SK-N-SH treated with all-trans-retinoic acid at 6 μM for 48 hours (cell line): Measurements from ENCODE around the gene RNFT2.

Experiments used
- ATAC-seq: fragments of 200-7000 bp; cut with Tn5 transposase; 3 replicates; pipeline ENCODE4 v1.9.1; 2020; ENCODE audit warnings: mild to moderate bottlenecking, moderate library complexity
- ARNTL ChIP-seq: fragments of 450-650 bp; formaldehyde crosslinking; IDR thresholded peaks from 2 replicates; pipeline ENCODE4 v1.5.0; 2020; ENCODE audit warnings: low read depth, mild to moderate bottlenecking, moderate library complexity, borderline replicate concordance
- BACH2 ChIP-seq: fragments of 250-450 bp; sonication (Bioruptor Pico); IDR thresholded peaks from 2 replicates; pipeline ENCODE4 v1.9.0; 2021; ENCODE audit warnings: mild to moderate bottlenecking, borderline replicate concordance
- CREB5 ChIP-seq: fragments of 250-450 bp; sonication (Bioruptor Pico); IDR thresholded peaks from 2 replicates; pipeline ENCODE4 v1.5.1; 2020; ENCODE audit warnings: low read depth, mild to moderate bottlenecking, moderate library complexity
- CSDC2 ChIP-seq: fragments of 250-450 bp; sonication (Bioruptor Pico); IDR thresholded peaks from 2 replicates; pipeline ENCODE4 v1.5.0; 2020; ENCODE audit warnings: mild to moderate bottlenecking, moderate library complexity
- CSRNP3 ChIP-seq: fragments of 250-450 bp; sonication (Bioruptor Pico); IDR thresholded peaks from 2 replicates; pipeline ENCODE4 v1.5.1; 2021; ENCODE audit warnings: mild to moderate bottlenecking, moderate library complexity
- ESRRG ChIP-seq: fragments of 250-450 bp; sonication (Bioruptor Pico); IDR thresholded peaks from 2 replicates; pipeline ENCODE4 v1.6.1; 2021; ENCODE audit warnings: mild to moderate bottlenecking
- GLIS3 ChIP-seq: fragments of 250-450 bp; sonication (Bioruptor Pico); IDR thresholded peaks from 2 replicates; pipeline ENCODE4 v1.5.0; 2020; ENCODE audit warnings: mild to moderate bottlenecking, moderate library complexity
- ISL1 ChIP-seq: fragments of 250-450 bp; sonication (Bioruptor Pico); IDR thresholded peaks from 2 replicates; pipeline ENCODE4 v2.1.2; 2022; ENCODE audit warnings: mild to moderate bottlenecking, moderate library complexity
- OSR1 ChIP-seq: fragments of 250-450 bp; sonication (Bioruptor Pico); IDR thresholded peaks from 2 replicates; pipeline ENCODE4 v1.8.0; 2022; ENCODE audit warnings: moderate library complexity, mild to moderate bottlenecking, inconsistent platforms
- POU6F1 ChIP-seq: fragments of 250-450 bp; sonication (Bioruptor Pico); IDR thresholded peaks from 2 replicates; pipeline ENCODE4 v1.8.0; 2021; ENCODE audit warnings: low read depth, mild to moderate bottlenecking, moderate library complexity, borderline replicate concordance
- PPARA ChIP-seq: fragments of 250-450 bp; sonication (Bioruptor Pico); IDR thresholded peaks from 2 replicates; pipeline ENCODE4 v1.5.0; 2020; ENCODE audit warnings: mild to moderate bottlenecking, borderline replicate concordance
- RARB ChIP-seq: fragments of 250-450 bp; sonication (Bioruptor Pico); IDR thresholded peaks from 2 replicates; pipeline ENCODE4 v1.8.0; 2021; ENCODE audit warnings: mild to moderate bottlenecking, moderate library complexity
- SNAI2 ChIP-seq: fragments of 250-450 bp; sonication (Bioruptor Pico); IDR thresholded peaks from 2 replicates; pipeline ENCODE4 v1.5.0; 2020; ENCODE audit warnings: mild to moderate bottlenecking, moderate library complexity
- TCF4 ChIP-seq: fragments of 250-450 bp; sonication (Bioruptor Pico); IDR thresholded peaks from 2 replicates; pipeline ENCODE4 v1.8.0; 2021; ENCODE audit warnings: mild to moderate bottlenecking, moderate library complexity, borderline replicate concordance
- ZC3H10 ChIP-seq: fragments of 250-450 bp; sonication (Bioruptor Pico); IDR thresholded peaks from 2 replicates; pipeline ENCODE4 v1.5.1; 2021; ENCODE audit warnings: mild to moderate bottlenecking, moderate library complexity
- ZFP3 ChIP-seq: fragments of 250-450 bp; sonication (Bioruptor Pico); IDR thresholded peaks from 2 replicates; pipeline ENCODE4 v1.5.0; 2020; ENCODE audit warnings: mild to moderate bottlenecking, moderate library complexity
- ZFP30 ChIP-seq: fragments of 450-650 bp; formaldehyde crosslinking; IDR thresholded peaks from 2 replicates; pipeline ENCODE4 v1.5.0; 2022; ENCODE audit warnings: mild to moderate bottlenecking, moderate library complexity
- ZNF565 ChIP-seq: fragments of 450-650 bp; formaldehyde crosslinking; conservative IDR thresholded peaks from 2 replicates; pipeline ENCODE4 v1.5.0; 2020; ENCODE audit warnings: low read depth, mild to moderate bottlenecking, moderate library complexity
- ZNF70 ChIP-seq: fragments of 450-650 bp; formaldehyde crosslinking; IDR thresholded peaks from 2 replicates; pipeline ENCODE4 v1.5.0; 2020; ENCODE audit warnings: mild to moderate bottlenecking, moderate library complexity
- ZNF8 ChIP-seq: fragments of 450-650 bp; formaldehyde crosslinking; IDR thresholded peaks from 2 replicates; pipeline ENCODE4 v1.5.0; 2020; ENCODE audit warnings: mild to moderate bottlenecking, moderate library complexity
- TF ChIP-seq, protein P1 (sequence below): fragments of 250-450 bp; sonication (Bioruptor Pico); IDR thresholded peaks from 2 replicates; pipeline ENCODE4 v1.8.0; 2020; ENCODE audit warnings: mild to moderate bottlenecking, moderate library complexity, borderline replicate concordance
- TF ChIP-seq, protein P2 (sequence below): fragments of 250-450 bp; sonication (Bioruptor Pico); IDR thresholded peaks from 2 replicates; pipeline ENCODE4 v1.5.0; 2020; ENCODE audit warnings: mild to moderate bottlenecking, moderate library complexity

Gene RNFT2

GRCh38 chr12:116799955-116800354, 61.8 kb downstream of the RNFT2 start:
- no peak for TF ChIP-seq GLIS3 (CRISPR knock-in tag)
- TF ChIP-seq ARNTL (CRISPR knock-in tag), result no peak
- no peak for TF ChIP-seq BACH2 (CRISPR knock-in tag)
- TF ChIP-seq ZC3H10 (CRISPR knock-in tag), result no peak
- no peak for TF ChIP-seq OSR1 (CRISPR knock-in tag)
- TF ChIP-seq ZNF8 (CRISPR knock-in tag), result no peak
- TF ChIP-seq CSDC2, result no peak
- no peak for TF ChIP-seq ZNF70
- no peak for TF ChIP-seq ZFP30 (CRISPR knock-in tag)
- TF ChIP-seq ESRRG, result no peak
- TF ChIP-seq CSRNP3, result no peak
- TF ChIP-seq ZFP3, result no peak
- TF ChIP-seq, protein P1, sequence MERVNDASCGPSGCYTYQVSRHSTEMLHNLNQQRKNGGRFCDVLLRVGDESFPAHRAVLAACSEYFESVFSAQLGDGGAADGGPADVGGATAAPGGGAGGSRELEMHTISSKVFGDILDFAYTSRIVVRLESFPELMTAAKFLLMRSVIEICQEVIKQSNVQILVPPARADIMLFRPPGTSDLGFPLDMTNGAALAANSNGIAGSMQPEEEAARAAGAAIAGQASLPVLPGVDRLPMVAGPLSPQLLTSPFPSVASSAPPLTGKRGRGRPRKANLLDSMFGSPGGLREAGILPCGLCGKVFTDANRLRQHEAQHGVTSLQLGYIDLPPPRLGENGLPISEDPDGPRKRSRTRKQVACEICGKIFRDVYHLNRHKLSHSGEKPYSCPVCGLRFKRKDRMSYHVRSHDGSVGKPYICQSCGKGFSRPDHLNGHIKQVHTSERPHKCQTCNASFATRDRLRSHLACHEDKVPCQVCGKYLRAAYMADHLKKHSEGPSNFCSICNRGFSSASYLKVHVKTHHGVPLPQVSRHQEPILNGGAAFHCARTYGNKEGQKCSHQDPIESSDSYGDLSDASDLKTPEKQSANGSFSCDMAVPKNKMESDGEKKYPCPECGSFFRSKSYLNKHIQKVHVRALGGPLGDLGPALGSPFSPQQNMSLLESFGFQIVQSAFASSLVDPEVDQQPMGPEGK (CRISPR knock-in tag), result no peak
- TF ChIP-seq CREB5 (CRISPR knock-in tag), result no peak
- TF ChIP-seq ISL1, result no peak
- TF ChIP-seq POU6F1, result no peak
- TF ChIP-seq TCF4 (CRISPR knock-in tag), result no peak
- no peak for TF ChIP-seq SNAI2
- TF ChIP-seq, protein P2, sequence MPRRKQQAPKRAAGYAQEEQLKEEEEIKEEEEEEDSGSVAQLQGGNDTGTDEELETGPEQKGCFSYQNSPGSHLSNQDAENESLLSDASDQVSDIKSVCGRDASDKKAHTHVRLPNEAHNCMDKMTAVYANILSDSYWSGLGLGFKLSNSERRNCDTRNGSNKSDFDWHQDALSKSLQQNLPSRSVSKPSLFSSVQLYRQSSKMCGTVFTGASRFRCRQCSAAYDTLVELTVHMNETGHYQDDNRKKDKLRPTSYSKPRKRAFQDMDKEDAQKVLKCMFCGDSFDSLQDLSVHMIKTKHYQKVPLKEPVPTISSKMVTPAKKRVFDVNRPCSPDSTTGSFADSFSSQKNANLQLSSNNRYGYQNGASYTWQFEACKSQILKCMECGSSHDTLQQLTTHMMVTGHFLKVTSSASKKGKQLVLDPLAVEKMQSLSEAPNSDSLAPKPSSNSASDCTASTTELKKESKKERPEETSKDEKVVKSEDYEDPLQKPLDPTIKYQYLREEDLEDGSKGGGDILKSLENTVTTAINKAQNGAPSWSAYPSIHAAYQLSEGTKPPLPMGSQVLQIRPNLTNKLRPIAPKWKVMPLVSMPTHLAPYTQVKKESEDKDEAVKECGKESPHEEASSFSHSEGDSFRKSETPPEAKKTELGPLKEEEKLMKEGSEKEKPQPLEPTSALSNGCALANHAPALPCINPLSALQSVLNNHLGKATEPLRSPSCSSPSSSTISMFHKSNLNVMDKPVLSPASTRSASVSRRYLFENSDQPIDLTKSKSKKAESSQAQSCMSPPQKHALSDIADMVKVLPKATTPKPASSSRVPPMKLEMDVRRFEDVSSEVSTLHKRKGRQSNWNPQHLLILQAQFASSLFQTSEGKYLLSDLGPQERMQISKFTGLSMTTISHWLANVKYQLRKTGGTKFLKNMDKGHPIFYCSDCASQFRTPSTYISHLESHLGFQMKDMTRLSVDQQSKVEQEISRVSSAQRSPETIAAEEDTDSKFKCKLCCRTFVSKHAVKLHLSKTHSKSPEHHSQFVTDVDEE, result no peak
- no peak for ATAC-seq

GRCh38 chr12:116800918-116801317, 62.8 kb downstream of the RNFT2 start:
- ATAC-seq, result no peak
- TF ChIP-seq ARNTL (CRISPR knock-in tag), result no peak
- TF ChIP-seq CSDC2, result no peak
- TF ChIP-seq ZFP30 (CRISPR knock-in tag), result no peak
- TF ChIP-seq ZNF70, result no peak
- TF ChIP-seq, protein P1 (CRISPR knock-in tag), result no peak
- no peak for TF ChIP-seq RARB (CRISPR knock-in tag)
- TF ChIP-seq ZFP3, result no peak
- TF ChIP-seq CSRNP3, result no peak
- TF ChIP-seq SNAI2, result no peak
- TF ChIP-seq PPARA, result no peak
- no peak for TF ChIP-seq ZNF8 (CRISPR knock-in tag)
- TF ChIP-seq CREB5 (CRISPR knock-in tag), result no peak
- no peak for TF ChIP-seq ZNF565 (CRISPR knock-in tag)
- no peak for TF ChIP-seq OSR1 (CRISPR knock-in tag)
- TF ChIP-seq ESRRG, result no peak
